Measurements from ENCODE around the gene ZNF594. TPM values are rescaled to one million over a fixed set of nuclear protein-coding genes. Genes with fewer than 3 reads are reported as not detected.

ZNF594 gene
- total RNA-seq = 2.3 and 4.3 TPM in 2 replicates

GRCh38 chr17:5191541-5192417, at the start of gene ZNF594:
TSS of gene ZNF594 (minus strand) at chr17:5191868. CDS start at chr17:5184256, 7,612 bp downstream.

GRCh38 chr17:5234645-5235576, 43.2 kb upstream of the ZNF594 start, which contains the start of gene SCIMP:
TSS of gene SCIMP (minus strand) at chr17:5234860. CDS start at chr17:5234755, 105 bp downstream.

Other genes starting within 250 kb of the ZNF594 start
- gene PFN1, start 243.3 kb downstream of the ZNF594 start, total RNA-seq = 435 and 543 TPM in 2 replicates
- 1.00 and 8.8 TPM in 2 replicates for gene ENO3, start 240.7 kb downstream of the ZNF594 start, total RNA-seq
- gene SPAG7, start 224.1 kb downstream of the ZNF594 start, total RNA-seq = 42.2 and 43.9 TPM in 2 replicates
- gene CAMTA2, start 204.2 kb downstream of the ZNF594 start, total RNA-seq = 11.2 and 16.0 TPM in 2 replicates
- 0.19 and 0.68 TPM in 2 replicates for gene INCA1, start 194.3 kb downstream of the ZNF594 start, total RNA-seq
- 24.5 and 27.6 TPM in 2 replicates for gene KIF1C, start 193.9 kb downstream of the ZNF594 start, total RNA-seq
- not detected in 2 replicates for gene SLC52A1, start 156.4 kb downstream of the ZNF594 start, total RNA-seq
- gene ZFP3, start 113.4 kb downstream of the ZNF594 start, total RNA-seq = 1.00 and 2.2 TPM in 2 replicates
- gene ZNF232, start 80.0 kb downstream of the ZNF594 start, total RNA-seq = 2.6 and 5.4 TPM in 2 replicates
- 0.05 TPM in 1 of 2 replicates, not detected in the other for gene USP6, start 75.8 kb downstream of the ZNF594 start, total RNA-seq
- not detected in 2 replicates for gene SCIMP, start 43.0 kb upstream of the ZNF594 start, total RNA-seq
- 22.7 and 27.8 TPM in 2 replicates for gene RABEP1, start 90.4 kb upstream of the ZNF594 start, total RNA-seq
- gene NUP88, start 227.8 kb upstream of the ZNF594 start, total RNA-seq = 37.3 and 48.9 TPM in 2 replicates
- 25.4 and 27.1 TPM in 2 replicates for gene RPAIN, start 228.3 kb upstream of the ZNF594 start, total RNA-seq
- gene C1QBP, start 247.3 kb upstream of the ZNF594 start, total RNA-seq = 127 and 134 TPM in 2 replicates

Measured in cardiac ventricle fibroblast (primary cell).